ENCODE measurements around the gene CNNM1. TPM values are rescaled to one million over a fixed set of nuclear protein-coding genes. Genes with fewer than 3 reads are reported as not detected.

Gene CNNM1
- total and polyA plus RNA-seq, 9 of the 15 experiments (the other 6 are each of a cell fraction or from before 2014, with no cell fraction given) = not detected

- DNase-seq (ENCODE audit: extremely low read depth in 1 of 4, low spot score in 3 of 4) (no peak), ATAC-seq (no peak), FAIRE-seq (no peak)
- no TSS peak for BruUV-seq (replicated peaks)
- H3K36me3 ChIP-seq (ENCODE audit: control insufficient read depth, insufficient read depth, low read length) = no peaks in the 10 kb centered on the region
- no peak for TF ChIP-seq GABPB1 (CRISPR knock-in tag; IDR thresholded peaks at IDR 0.05)
- TF ChIP-seq, protein P1, sequence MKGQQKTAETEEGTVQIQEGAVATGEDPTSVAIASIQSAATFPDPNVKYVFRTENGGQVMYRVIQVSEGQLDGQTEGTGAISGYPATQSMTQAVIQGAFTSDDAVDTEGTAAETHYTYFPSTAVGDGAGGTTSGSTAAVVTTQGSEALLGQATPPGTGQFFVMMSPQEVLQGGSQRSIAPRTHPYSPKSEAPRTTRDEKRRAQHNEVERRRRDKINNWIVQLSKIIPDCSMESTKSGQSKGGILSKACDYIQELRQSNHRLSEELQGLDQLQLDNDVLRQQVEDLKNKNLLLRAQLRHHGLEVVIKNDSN (CRISPR knock-in tag; IDR thresholded peaks at IDR 0.05) = no peak
- TF ChIP-seq SAFB (IDR thresholded peaks at IDR 0.05; ENCODE audit: borderline replicate concordance, low read depth, low read length) = no peak
- no peak for TF ChIP-seq ZBTB8A (IDR thresholded peaks at IDR 0.05; ENCODE audit: partially characterized antibody)
- no peak for TF ChIP-seq CBFA2T3 (IDR thresholded peaks at IDR 0.05)
- TF ChIP-seq RUNX1 (IDR thresholded peaks at IDR 0.05; ENCODE audit: low read depth) = no peak
- no peak for TF ChIP-seq YBX1 (IDR thresholded peaks at IDR 0.05)
- no peak for TF ChIP-seq HNRNPUL1 (IDR thresholded peaks at IDR 0.05; ENCODE audit: low read length)
- no peak for TF ChIP-seq TRIM28 (IDR thresholded peaks at IDR 0.05)
- TF ChIP-seq CREBBP (IDR thresholded peaks at IDR 0.05; ENCODE audit: low read depth, low read length) = no peak
- no peak for TF ChIP-seq ARNT (IDR thresholded peaks at IDR 0.05)
- no peaks in the 10 kb centered on the region for H3K4me1 ChIP-seq (replicated peaks in 1 of 2; ENCODE audit: control insufficient read depth in 2 of 2, insufficient read depth in 2 of 2, low read length in 2 of 2)
- intact Hi-C loops (cut with micrococcal nuclease) (no loop called here), in situ Hi-C loops (cut with MboI) (loop anchor here (5.0 kb wide), 1 partner anchor 38 kb away; no protein-coding TSS in a partner anchor)
- no peak overlapping the region for H3K4me3 ChIP-seq
- H3K9me3 ChIP-seq (replicated peaks; ENCODE audit: control insufficient read depth, insufficient read depth, low read depth, low read length) = no peaks in the 10 kb centered on the region
- CTCF ChIA-PET (ENCODE audit: low intra/inter-chr PET ratio) = no interaction called here
- no peak overlapping the region for H3K4me2 ChIP-seq (ENCODE audit: insufficient read depth, low read length)
- POLR2A ChIA-PET = no interaction called here
- no peak overlapping the region for H2AFZ ChIP-seq (ENCODE audit: low read depth, low read length)
- no peak overlapping the region for H3K9ac ChIP-seq (ENCODE audit: insufficient read depth in 1 of 2, low read depth in 2 of 2, low read length in 2 of 2)
- H3K27me3 ChIP-seq (ENCODE audit: control insufficient read depth in 2 of 2, insufficient read depth in 2 of 2, low read length in 2 of 2) = no peaks in the 10 kb centered on the region
- H4K20me1 ChIP-seq (replicated peaks; ENCODE audit: control insufficient read depth, insufficient read depth, low read length) = no peaks in the 10 kb centered on the region
- H3K79me2 ChIP-seq (ENCODE audit: control insufficient read depth, insufficient read depth, low read length) = no peaks in the 10 kb centered on the region
- H3K9me1 ChIP-seq (ENCODE audit: control insufficient read depth, insufficient read depth, low read length) = no peaks in the 10 kb centered on the region
- no peak overlapping the region for H3K27ac ChIP-seq (ENCODE audit: extremely low read depth, low read depth, low read length)
Measured at GRCh38 chr10:99304862-99305229, 24.3 kb upstream of the CNNM1 start.
